ENCODE measurements around the gene DAAM1.

The DAAM1 gene

GRCh38 chr14:59150990-59151389 is 37.5 kb upstream of the DAAM1 start:
- ChIA-PET POLR2A (no interaction called here), CTCF (no interaction called here)
- no peak for TF ChIP-seq FOXA1 (IDR thresholded peaks at IDR 0.05)
- no peak for TF ChIP-seq FOXK2 (IDR thresholded peaks at IDR 0.05)
- no peak for TF ChIP-seq SP1 (IDR thresholded peaks at IDR 0.05)
- no peak for TF ChIP-seq FOXM1 (IDR thresholded peaks at IDR 0.05; ENCODE audit: borderline replicate concordance)
- TF ChIP-seq CTBP1 (IDR thresholded peaks at IDR 0.05; ENCODE audit: borderline replicate concordance), result no peak
- TF ChIP-seq L3MBTL2 (conservative IDR thresholded peaks at IDR 0.05), result no peak
- TF ChIP-seq HDGF (IDR thresholded peaks at IDR 0.05; ENCODE audit: borderline replicate concordance), result no peak
- TF ChIP-seq ARNT (IDR thresholded peaks at IDR 0.05), result no peak
- TF ChIP-seq BHLHE40 (IDR thresholded peaks at IDR 0.05; ENCODE audit: borderline replicate concordance), result no peak
- TF ChIP-seq ELF4 (IDR thresholded peaks at IDR 0.05), result no peak
- TF ChIP-seq NFRKB (IDR thresholded peaks at IDR 0.05), result no peak
- no peak for TF ChIP-seq TARDBP (IDR thresholded peaks at IDR 0.05)
- no peak for TF ChIP-seq PKNOX1 (IDR thresholded peaks at IDR 0.05)
- TF ChIP-seq LEF1 (IDR thresholded peaks at IDR 0.05; ENCODE audit: borderline replicate concordance), result no peak
- no peak for TF ChIP-seq ZNF384 (IDR thresholded peaks at IDR 0.05)
- no peak for TF ChIP-seq SUZ12 (IDR thresholded peaks at IDR 0.05)
- DNase-seq (ENCODE audit: extremely low spot score), result no peak

- ChIA-PET CTCF (no interaction called here), POLR2A (no interaction called here)
- no peak for DNase-seq (ENCODE audit: extremely low spot score)
- no peak for TF ChIP-seq SP1 (IDR thresholded peaks at IDR 0.05)
- no peak for TF ChIP-seq CTBP1 (IDR thresholded peaks at IDR 0.05; ENCODE audit: borderline replicate concordance)
- no peak for TF ChIP-seq LEF1 (IDR thresholded peaks at IDR 0.05; ENCODE audit: borderline replicate concordance)
- no peak for TF ChIP-seq PKNOX1 (IDR thresholded peaks at IDR 0.05)
- TF ChIP-seq ELF4 (IDR thresholded peaks at IDR 0.05), result no peak
- no peak for TF ChIP-seq ZNF384 (IDR thresholded peaks at IDR 0.05)
- no peak for TF ChIP-seq ARNT (IDR thresholded peaks at IDR 0.05)
- TF ChIP-seq L3MBTL2 (conservative IDR thresholded peaks at IDR 0.05), result no peak
- no peak for TF ChIP-seq FOXM1 (IDR thresholded peaks at IDR 0.05; ENCODE audit: borderline replicate concordance)
- TF ChIP-seq FOXK2 (IDR thresholded peaks at IDR 0.05), result no peak
- no peak for TF ChIP-seq TARDBP (IDR thresholded peaks at IDR 0.05)
- no peak for TF ChIP-seq SUZ12 (IDR thresholded peaks at IDR 0.05)
- no peak for TF ChIP-seq FOXA1 (IDR thresholded peaks at IDR 0.05)
- no peak for TF ChIP-seq BHLHE40 (IDR thresholded peaks at IDR 0.05; ENCODE audit: borderline replicate concordance)
- TF ChIP-seq HDGF (IDR thresholded peaks at IDR 0.05; ENCODE audit: borderline replicate concordance), result no peak
- no peak for TF ChIP-seq NFRKB (IDR thresholded peaks at IDR 0.05)
Measured at GRCh38 chr14:59154373-59154772, 34.1 kb upstream of the DAAM1 start.

- CTCF ChIA-PET, result no interaction called here
- TF ChIP-seq TARDBP (IDR thresholded peaks at IDR 0.05), result no peak
- TF ChIP-seq LEF1 (IDR thresholded peaks at IDR 0.05; ENCODE audit: borderline replicate concordance), result no peak
- TF ChIP-seq FOXK2 (IDR thresholded peaks at IDR 0.05), result no peak
- no peak for TF ChIP-seq FOXA1 (IDR thresholded peaks at IDR 0.05)
- TF ChIP-seq ZNF384 (IDR thresholded peaks at IDR 0.05), result no peak
- TF ChIP-seq ELF4 (IDR thresholded peaks at IDR 0.05), result no peak
- no peak for TF ChIP-seq HDGF (IDR thresholded peaks at IDR 0.05; ENCODE audit: borderline replicate concordance)
- no peak for TF ChIP-seq CTBP1 (IDR thresholded peaks at IDR 0.05; ENCODE audit: borderline replicate concordance)
- TF ChIP-seq SUZ12 (IDR thresholded peaks at IDR 0.05), result no peak
- TF ChIP-seq FOXM1 (IDR thresholded peaks at IDR 0.05; ENCODE audit: borderline replicate concordance), result no peak
- TF ChIP-seq NFRKB (IDR thresholded peaks at IDR 0.05), result no peak
- TF ChIP-seq SP1 (IDR thresholded peaks at IDR 0.05), result no peak
- TF ChIP-seq PKNOX1 (IDR thresholded peaks at IDR 0.05), result no peak
- TF ChIP-seq L3MBTL2 (conservative IDR thresholded peaks at IDR 0.05), result no peak
- TF ChIP-seq ARNT (IDR thresholded peaks at IDR 0.05), result no peak
- no peak for TF ChIP-seq BHLHE40 (IDR thresholded peaks at IDR 0.05; ENCODE audit: borderline replicate concordance)
- DNase-seq (ENCODE audit: extremely low spot score), result no peak
- POLR2A ChIA-PET, result no interaction called here
Measured at GRCh38 chr14:59155886-59156285, 32.6 kb upstream of the DAAM1 start.

GRCh38 chr14:59159169-59159568 is 29.3 kb upstream of the DAAM1 start:
- TF ChIP-seq LEF1 (IDR thresholded peaks at IDR 0.05; ENCODE audit: borderline replicate concordance) (no peak), CTBP1 (IDR thresholded peaks at IDR 0.05; ENCODE audit: borderline replicate concordance) (peak; percentile 35; the same call in 1 of the 2 replicates)
- peak; percentile 30 for DNase-seq (ENCODE audit: extremely low spot score)
- POLR2A ChIA-PET, result no interaction called here
- CTCF ChIA-PET, result no interaction called here

GRCh38 chr14:59160506-59160905 is 28.0 kb upstream of the DAAM1 start:
- TF ChIP-seq NFRKB (IDR thresholded peaks at IDR 0.05), result no peak
- no peak for TF ChIP-seq FOXK2 (IDR thresholded peaks at IDR 0.05)
- no peak for DNase-seq (ENCODE audit: extremely low spot score)
- ChIA-PET CTCF (no interaction called here), POLR2A (interaction anchor here (1.3 kb wide), 1 partner anchor 28 kb away, joined by 3 read pairs; the partner anchor contains the start of gene DAAM1)

GRCh38 chr14:59161561-59162175 is 26.8 kb upstream of the DAAM1 start:
- no peak for TF ChIP-seq ZNF384 (IDR thresholded peaks at IDR 0.05)
- TF ChIP-seq FOXA1 (IDR thresholded peaks at IDR 0.05), result no peak
- no peak for TF ChIP-seq NFRKB (IDR thresholded peaks at IDR 0.05)
- TF ChIP-seq SP1 (IDR thresholded peaks at IDR 0.05), result no peak
- TF ChIP-seq FOXK2 (IDR thresholded peaks at IDR 0.05), result no peak
- TF ChIP-seq PKNOX1 (IDR thresholded peaks at IDR 0.05), result no peak
- no peak for TF ChIP-seq HDGF (IDR thresholded peaks at IDR 0.05; ENCODE audit: borderline replicate concordance)
- no peak for TF ChIP-seq LEF1 (IDR thresholded peaks at IDR 0.05; ENCODE audit: borderline replicate concordance)
- no peak for TF ChIP-seq BHLHE40 (IDR thresholded peaks at IDR 0.05; ENCODE audit: borderline replicate concordance)
- TF ChIP-seq ARNT (IDR thresholded peaks at IDR 0.05), result no peak
- no peak for TF ChIP-seq ELF4 (IDR thresholded peaks at IDR 0.05)
- no peak for TF ChIP-seq FOXM1 (IDR thresholded peaks at IDR 0.05; ENCODE audit: borderline replicate concordance)
- TF ChIP-seq L3MBTL2 (conservative IDR thresholded peaks at IDR 0.05), result no peak
- TF ChIP-seq TARDBP (IDR thresholded peaks at IDR 0.05), result no peak
- no peak for TF ChIP-seq CTBP1 (IDR thresholded peaks at IDR 0.05; ENCODE audit: borderline replicate concordance)
- TF ChIP-seq SUZ12 (IDR thresholded peaks at IDR 0.05), result no peak
- POLR2A ChIA-PET, result interaction anchor here (1.3 kb wide), 1 partner anchor 27 kb away, joined by 3 read pairs; the partner anchor contains the start of gene DAAM1
- CTCF ChIA-PET, result interaction anchor here (0.6 kb wide), 1 partner anchor 28 kb away, joined by 3 read pairs; no protein-coding TSS in a partner anchor
- no peak for DNase-seq (ENCODE audit: extremely low spot score)

Data from HEK293T (cell line).